Measurements from ENCODE around the gene CCDC146.

CCDC146 gene

GRCh38 chr7:77326131-77326530, 203.7 kb downstream of the CCDC146 start:
- H3K9me3 ChIP-seq (ENCODE audit: insufficient read depth, low read length, severe bottlenecking), result no peaks in the 10 kb centered on the region
- no peak for ATAC-seq (ENCODE audit: insufficient read depth, low read depth)
- no peaks in the 10 kb centered on the region for H3K36me3 ChIP-seq (ENCODE audit: insufficient read depth, low read length)
- H3K27ac ChIP-seq (ENCODE audit: low read length), result no peak overlapping the region
- H3K9ac ChIP-seq (ENCODE audit: low read depth, low read length), result no peak overlapping the region
- no peaks in the 10 kb centered on the region for H3K79me2 ChIP-seq (ENCODE audit: insufficient read depth, low read length)
- H3K4me1 ChIP-seq (ENCODE audit: insufficient read depth, low read length), result peaks cover 25% of the 10 kb centered on the region
- H4K20me1 ChIP-seq (ENCODE audit: insufficient read depth, low read length), result no peaks in the 10 kb centered on the region
- H3K27me3 ChIP-seq (ENCODE audit: insufficient read depth, low read length, poor library complexity), result no peaks in the 10 kb centered on the region
- TF ChIP-seq EZH2 (IDR thresholded peaks at IDR 0.05; ENCODE audit: borderline replicate concordance, low read depth, low read length, severe bottlenecking) (no peak), CTCF (IDR thresholded peaks at IDR 0.05; ENCODE audit: borderline replicate concordance, extremely low read depth, low read length, poor library complexity, severe bottlenecking) (no peak)
- no peak for DNase-seq
- no peak overlapping the region for H2AFZ ChIP-seq (ENCODE audit: low read depth, low read length)
- H3K4me3 ChIP-seq (ENCODE audit: low read depth in 1 of 2, low read length in 2 of 2), result no peak overlapping the region
- no peak overlapping the region for H3K4me2 ChIP-seq (ENCODE audit: insufficient read depth, low read length)

DNA sequence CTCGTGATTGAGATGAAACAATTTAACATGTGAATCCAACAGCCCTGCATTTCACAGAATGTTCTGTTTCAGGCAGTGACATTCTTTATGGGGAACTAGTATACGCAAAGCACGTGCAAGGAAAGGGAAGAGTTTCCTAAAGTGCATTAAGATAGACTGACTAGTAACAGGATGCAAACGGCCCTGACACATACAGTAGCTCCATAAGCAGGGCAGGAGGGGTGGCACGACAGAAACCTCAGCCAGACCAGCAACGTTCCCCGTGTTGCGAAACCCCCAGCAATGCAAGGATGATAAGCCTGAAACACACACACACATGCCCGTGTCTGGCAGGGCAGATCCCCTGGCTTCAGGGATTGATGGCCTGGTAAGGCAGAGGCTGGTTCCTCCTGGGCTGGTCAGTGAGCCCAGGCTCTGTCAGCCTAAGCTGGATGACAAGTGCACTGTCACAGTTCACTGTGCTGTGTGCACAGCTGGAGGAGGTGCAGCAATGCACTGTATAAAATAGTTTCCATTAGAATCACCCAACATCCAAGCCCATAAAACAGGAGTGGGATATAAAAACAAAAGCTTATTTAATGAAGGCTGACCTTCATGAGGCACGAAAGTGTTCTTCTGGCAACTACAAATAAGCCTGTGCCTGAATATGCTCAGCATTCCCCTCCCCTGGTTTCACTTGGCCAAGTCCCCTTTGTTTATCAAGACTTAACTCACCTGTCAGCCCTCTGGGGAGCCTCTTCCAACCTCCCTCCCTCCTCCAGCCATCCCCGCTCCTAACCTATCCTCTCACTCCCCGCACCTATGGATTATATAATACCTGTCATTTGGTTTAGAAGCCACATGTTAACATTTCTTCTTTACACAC, 204.9 kb downstream of the CCDC146 start:
- Histone ChIP-seq H3K79me2 (ENCODE audit: insufficient read depth, low read length) (no peaks in the 10 kb centered on the region), H3K9me3 (ENCODE audit: insufficient read depth, low read length, severe bottlenecking) (no peaks in the 10 kb centered on the region), H3K27me3 (ENCODE audit: insufficient read depth, low read length, poor library complexity) (no peaks in the 10 kb centered on the region), H2AFZ (ENCODE audit: low read depth, low read length) (no peak overlapping the region), H3K36me3 (ENCODE audit: insufficient read depth, low read length) (no peaks in the 10 kb centered on the region), H3K27ac (ENCODE audit: low read length) (no peak overlapping the region), H3K4me1 (ENCODE audit: insufficient read depth, low read length) (peaks cover 37% of the 10 kb centered on the region), H3K9ac (ENCODE audit: low read depth, low read length) (no peak overlapping the region), H3K4me2 (ENCODE audit: insufficient read depth, low read length) (no peak overlapping the region), H4K20me1 (ENCODE audit: insufficient read depth, low read length) (no peaks in the 10 kb centered on the region), H3K4me3 (ENCODE audit: low read depth in 1 of 2, low read length in 2 of 2) (no peak overlapping the region)
- DNase-seq, result no peak
- TF ChIP-seq EZH2 (IDR thresholded peaks at IDR 0.05; ENCODE audit: borderline replicate concordance, low read depth, low read length, severe bottlenecking) (no peak), CTCF (IDR thresholded peaks at IDR 0.05; ENCODE audit: borderline replicate concordance, extremely low read depth, low read length, poor library complexity, severe bottlenecking) (no peak)
- ATAC-seq (ENCODE audit: insufficient read depth, low read depth), result no peak

GRCh38 chr7:77327932-77328628, 205.7 kb downstream of the CCDC146 start:
- Histone ChIP-seq H3K79me2 (ENCODE audit: insufficient read depth, low read length) (no peaks in the 10 kb centered on the region), H2AFZ (ENCODE audit: low read depth, low read length) (no peak overlapping the region), H3K4me1 (ENCODE audit: insufficient read depth, low read length) (peaks cover 39% of the 10 kb centered on the region), H3K9me3 (ENCODE audit: insufficient read depth, low read length, severe bottlenecking) (no peaks in the 10 kb centered on the region), H3K27ac (ENCODE audit: low read length) (no peak overlapping the region), H3K9ac (ENCODE audit: low read depth, low read length) (no peak overlapping the region), H4K20me1 (ENCODE audit: insufficient read depth, low read length) (no peaks in the 10 kb centered on the region), H3K4me3 (ENCODE audit: low read depth in 1 of 2, low read length in 2 of 2) (no peak overlapping the region), H3K4me2 (ENCODE audit: insufficient read depth, low read length) (no peak overlapping the region), H3K27me3 (ENCODE audit: insufficient read depth, low read length, poor library complexity) (no peaks in the 10 kb centered on the region), H3K36me3 (ENCODE audit: insufficient read depth, low read length) (no peaks in the 10 kb centered on the region)
- DNase-seq (peak; percentile 37), ATAC-seq (ENCODE audit: insufficient read depth, low read depth) (peak; percentile 36)
- TF ChIP-seq EZH2 (IDR thresholded peaks at IDR 0.05; ENCODE audit: borderline replicate concordance, low read depth, low read length, severe bottlenecking) (no peak), CTCF (IDR thresholded peaks at IDR 0.05; ENCODE audit: borderline replicate concordance, extremely low read depth, low read length, poor library complexity, severe bottlenecking) (no peak)
